Stomach (tissue), 4 donors: Measurements from ENCODE around the gene RPL36AL.

Source experiments
- CTCF ChIP-seq, 7 experiments: fragments of 450-650 bp in 4 of 7; fragments of 200-600 bp in 3 of 7; sonication (generic) in 3 of 7; IDR thresholded peaks; one replicate each; pipeline ENCODE4 v1.5.1; 2016 to 2019; ENCODE audit warnings: antibody characterized with exemption in 7 of 7, control low read depth in 2 of 7, mild to moderate bottlenecking in 1 of 7
- POLR2AphosphoS5 ChIP-seq, 3 donors: sonication (generic); formaldehyde crosslinking; IDR thresholded peaks; one replicate each; pipeline ENCODE4 v1.6.1; 2016; ENCODE audit warnings: antibody characterized with exemption in 3 of 3

- TF ChIP-seq CTCF (IDR thresholded peaks at IDR 0.05): no peak
- no peak for TF ChIP-seq POLR2AphosphoS5 (IDR thresholded peaks at IDR 0.05)
Measured at GRCh38 chr14:49654511-49654910, 34.1 kb upstream of the RPL36AL start.
